ENCODE results near the gene TSC22D2. TPM values are rescaled to one million over a fixed set of nuclear protein-coding genes. Genes with fewer than 3 reads are reported as not detected.

TSC22D2 gene
- total RNA-seq, 1 experiment from 2014 or later, result 26.5 TPM

- Histone ChIP-seq H3K23me2 (ENCODE audit: insufficient read length, low read depth, low read length, poor library complexity, severe bottlenecking) (no peaks in the 10 kb centered on the region), H3K4ac (ENCODE audit: low read depth, low read length) (no peak overlapping the region), H3K27me3 (ENCODE audit: insufficient read depth, low read length) (no peaks in the 10 kb centered on the region), H2AFZ (ENCODE audit: low read length) (no peak overlapping the region), H3K79me1 (ENCODE audit: insufficient read depth, low read depth, low read length, poor library complexity, severe bottlenecking) (no peaks in the 10 kb centered on the region), H2BK20ac (ENCODE audit: low read depth, low read length, poor library complexity, severe bottlenecking) (no peak overlapping the region), H2BK120ac (ENCODE audit: low read depth, low read length, poor library complexity, severe bottlenecking) (no peak overlapping the region), H4K5ac (ENCODE audit: insufficient read length, low read depth, low read length) (no peak overlapping the region), H3T11ph (ENCODE audit: low read length) (no peak overlapping the region), H2BK15ac (ENCODE audit: low read depth, low read length) (no peak overlapping the region), H3K18ac (ENCODE audit: insufficient read length, low read depth, low read length) (no peak overlapping the region), H3K4me1 (ENCODE audit: insufficient read depth, low read length) (no peaks in the 10 kb centered on the region), H2BK12ac (ENCODE audit: insufficient read length, low read depth, low read length) (no peak overlapping the region), H4K91ac (ENCODE audit: insufficient read length, low read depth, low read length) (no peak overlapping the region), H3K9me3 (ENCODE audit: control insufficient read depth, low read depth, low read length) (no peaks in the 10 kb centered on the region), H3K14ac (ENCODE audit: insufficient read depth, low read length) (no peak overlapping the region), H3K23ac (ENCODE audit: insufficient read length, low read depth, low read length) (no peak overlapping the region), H2AK5ac (ENCODE audit: insufficient read length, low read length) (no peak overlapping the region), H3K4me2 (ENCODE audit: insufficient read depth, insufficient read length, low read length) (no peak overlapping the region), H3K27ac (ENCODE audit: insufficient read length, low read depth, low read length) (no peak overlapping the region), H3K9ac (ENCODE audit: extremely low read depth, insufficient read length, low read length) (no peak overlapping the region), H2BK5ac (ENCODE audit: insufficient read length, low read length) (no peak overlapping the region), H4K8ac (replicated peaks; ENCODE audit: insufficient read length, low read depth, low read length) (no peak overlapping the region), H3K79me2 (ENCODE audit: insufficient read depth, low read length) (peaks cover 2% of the 10 kb centered on the region; the same call in 1 of the 2 replicates), H3K56ac (ENCODE audit: insufficient read length, low read depth, low read length) (no peak overlapping the region), H4K20me1 (ENCODE audit: control insufficient read depth, insufficient read depth, insufficient read length) (no peaks in the 10 kb centered on the region)
- no peaks in the 10 kb centered on the region for H3K9me3 Mint-ChIP-seq
- H3K4me3 Mint-ChIP-seq, result no peak overlapping the region
- no peak for DNase-seq
- TF ChIP-seq CTCF (conservative IDR thresholded peaks at IDR 0.05), result no peak
- H3K27me3 Mint-ChIP-seq (ENCODE audit: low read depth), result no peaks in the 10 kb centered on the region
- H3K4me1 Mint-ChIP-seq, result peaks cover 13 to 28% of the 10 kb centered on the region in 2 experiments
- no CpG with 5 or more reads among the region's 1 CpG for WGBS (ENCODE audit: extremely low coverage, insufficient read length, low lambda C conversion rate)
- no peaks in the 10 kb centered on the region; a peak in 1 of 7 replicates for H3K36me3 Mint-ChIP-seq (ENCODE audit: insufficient read depth in 1 of 3, low read depth in 3 of 3)
- no peak overlapping the region for H3K27ac Mint-ChIP-seq
These were observed 20.5 kb downstream of the TSC22D2 start for GRCh38 chr3:150428562-150428961.

Data from H9 (cell line).